Lower leg skin (tissue), 4 donors: ENCODE results near the gene VAV2. TPM values are rescaled to one million over a fixed set of nuclear protein-coding genes. Genes with fewer than 3 reads are reported as not detected.

ENCODE experiments used
- DNase-seq, 2 donors: peaks; one replicate each; pipeline ENCODE4 v3.0.0-alpha.2; 2019; ENCODE audit warnings: low spot score in 2 of 2
- H3K4me3 ChIP-seq: fragments of 200-600 bp; sonication (generic); 2 replicates; pipeline ENCODE4 v1.5.1; 2017; ENCODE audit warnings: mild to moderate bottlenecking, low read depth; ENCODE audit not compliant: poor library complexity, severe bottlenecking
- POLR2A ChIP-seq, 2 donors: fragments of 450-650 bp; IDR thresholded peaks; one replicate each; pipeline ENCODE4 v1.6.1; 2016 to 2017; ENCODE audit warnings: antibody characterized with exemption in 2 of 2, mild to moderate bottlenecking in 1 of 2, moderate library complexity in 1 of 2
- WGBS, 2 donors: methylation state at CpG; one replicate each; pipeline ENCODE4 v1.1.5; 2018; 5-methylcytosine and 5-hydroxymethylcytosine counted together
- intact Hi-C: fragments of 100-400 bp; cut with DNase I; formaldehyde crosslinking; loops from one replicate; pipeline ENCODE4 v1.15.0; 2023; ENCODE audit warnings: low total_unique reads
- total RNA-seq, 4 donors: library from RNA; depleted of rRNA; stranded (reverse); fragments of >200 nt; gene quantifications; one replicate each; pipeline ENCODE4 v1.1.0, GENCODE V29; 2016
- TF ChIP-seq, protein P1 (sequence below), 3 donors: fragments of 450-650 bp; IDR thresholded peaks; one replicate each; pipeline ENCODE4 v1.5.1; 2016; ENCODE audit warnings: antibody characterized with exemption in 3 of 3, mild to moderate bottlenecking in 3 of 3, moderate library complexity in 2 of 3

VAV2 gene
- total RNA-seq, 4 donors from 2014 or later, result 6.8 to 9.1 (median 7.5) TPM

DNA sequence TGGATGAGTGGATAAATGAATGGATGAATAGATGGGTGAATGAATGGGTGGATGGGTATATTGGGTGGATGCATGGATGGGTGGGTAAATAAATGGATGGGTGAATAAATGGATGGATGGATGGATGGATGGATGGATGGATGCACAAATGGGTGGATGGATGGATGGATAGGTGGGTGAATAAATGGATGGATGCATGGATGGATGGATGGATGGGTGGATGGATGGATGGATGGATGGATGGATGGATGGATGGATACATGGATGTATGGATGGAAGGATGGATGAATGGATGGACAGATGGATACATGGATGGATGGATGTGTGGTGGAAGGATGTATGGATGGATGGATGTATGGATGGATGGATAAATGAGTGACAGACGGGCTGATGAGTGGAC lies 140.4 kb downstream of the VAV2 start:
- intact Hi-C loops, result no loop called here
- no peak for DNase-seq
- 90 to 97% methylated on average over 1 of the region's 1 CpG for WGBS, 2 donors
- no peak overlapping the region for H3K4me3 ChIP-seq
- TF ChIP-seq POLR2A (IDR thresholded peaks at IDR 0.05), result no peak
- TF ChIP-seq, protein P1, sequence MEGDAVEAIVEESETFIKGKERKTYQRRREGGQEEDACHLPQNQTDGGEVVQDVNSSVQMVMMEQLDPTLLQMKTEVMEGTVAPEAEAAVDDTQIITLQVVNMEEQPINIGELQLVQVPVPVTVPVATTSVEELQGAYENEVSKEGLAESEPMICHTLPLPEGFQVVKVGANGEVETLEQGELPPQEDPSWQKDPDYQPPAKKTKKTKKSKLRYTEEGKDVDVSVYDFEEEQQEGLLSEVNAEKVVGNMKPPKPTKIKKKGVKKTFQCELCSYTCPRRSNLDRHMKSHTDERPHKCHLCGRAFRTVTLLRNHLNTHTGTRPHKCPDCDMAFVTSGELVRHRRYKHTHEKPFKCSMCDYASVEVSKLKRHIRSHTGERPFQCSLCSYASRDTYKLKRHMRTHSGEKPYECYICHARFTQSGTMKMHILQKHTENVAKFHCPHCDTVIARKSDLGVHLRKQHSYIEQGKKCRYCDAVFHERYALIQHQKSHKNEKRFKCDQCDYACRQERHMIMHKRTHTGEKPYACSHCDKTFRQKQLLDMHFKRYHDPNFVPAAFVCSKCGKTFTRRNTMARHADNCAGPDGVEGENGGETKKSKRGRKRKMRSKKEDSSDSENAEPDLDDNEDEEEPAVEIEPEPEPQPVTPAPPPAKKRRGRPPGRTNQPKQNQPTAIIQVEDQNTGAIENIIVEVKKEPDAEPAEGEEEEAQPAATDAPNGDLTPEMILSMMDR (IDR thresholded peaks at IDR 0.05), result no peak

DNA sequence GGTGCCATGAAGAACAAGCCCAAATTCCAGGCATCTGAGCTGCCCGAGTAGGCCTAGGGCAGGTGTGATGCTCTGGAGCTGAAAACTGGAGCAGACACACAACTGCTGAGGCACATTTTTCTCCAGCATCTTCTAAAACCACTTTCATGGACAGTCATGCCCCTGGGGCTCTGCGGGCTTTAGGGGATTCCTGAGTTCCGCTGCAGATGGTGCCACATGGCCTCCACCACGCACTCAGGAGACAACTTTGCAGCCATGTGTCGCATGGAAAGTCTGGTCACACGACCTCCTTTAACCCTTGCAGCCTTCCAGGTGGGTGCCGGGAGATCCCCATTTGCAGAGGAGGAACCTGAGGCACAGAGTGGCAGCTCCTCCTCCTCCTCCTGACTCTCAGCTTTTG lies 141.2 kb downstream of the VAV2 start:
- intact Hi-C loops, result no loop called here
- TF ChIP-seq, protein P1 (IDR thresholded peaks at IDR 0.05), result no peak
- TF ChIP-seq POLR2A (IDR thresholded peaks at IDR 0.05), result no peak
- WGBS, 2 donors, result 83 to 95% methylated on average over 7 of the region's 7 CpGs
- DNase-seq, result no peak
- H3K4me3 ChIP-seq, result no peak overlapping the region

DNA sequence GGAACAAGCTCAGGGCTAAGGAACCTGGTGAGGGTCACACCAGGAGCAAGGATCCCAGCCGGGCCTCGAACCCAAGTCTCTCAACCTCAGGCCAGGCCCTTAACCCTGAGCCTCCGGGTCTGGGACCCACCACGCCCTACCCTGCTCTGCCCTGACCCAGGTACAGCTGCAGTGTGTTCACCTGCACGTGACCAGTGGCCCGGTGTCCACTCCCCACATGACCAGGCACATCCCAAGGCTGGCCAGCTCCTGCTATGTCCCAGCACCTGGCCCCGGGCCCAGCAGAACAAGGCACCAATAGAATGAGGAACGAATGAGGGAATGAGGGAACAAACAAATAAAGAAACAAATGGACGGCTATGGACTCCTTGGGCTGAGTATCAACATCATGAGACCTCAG lies 142.0 kb downstream of the VAV2 start:
- no peak for DNase-seq
- no peak for TF ChIP-seq POLR2A (IDR thresholded peaks at IDR 0.05)
- TF ChIP-seq, protein P1 (IDR thresholded peaks at IDR 0.05), result no peak
- no peak overlapping the region for H3K4me3 ChIP-seq
- WGBS, 2 donors, result 94 to 95% methylated on average over 9 of the region's 9 CpGs
- intact Hi-C loops, result no loop called here

DNA sequence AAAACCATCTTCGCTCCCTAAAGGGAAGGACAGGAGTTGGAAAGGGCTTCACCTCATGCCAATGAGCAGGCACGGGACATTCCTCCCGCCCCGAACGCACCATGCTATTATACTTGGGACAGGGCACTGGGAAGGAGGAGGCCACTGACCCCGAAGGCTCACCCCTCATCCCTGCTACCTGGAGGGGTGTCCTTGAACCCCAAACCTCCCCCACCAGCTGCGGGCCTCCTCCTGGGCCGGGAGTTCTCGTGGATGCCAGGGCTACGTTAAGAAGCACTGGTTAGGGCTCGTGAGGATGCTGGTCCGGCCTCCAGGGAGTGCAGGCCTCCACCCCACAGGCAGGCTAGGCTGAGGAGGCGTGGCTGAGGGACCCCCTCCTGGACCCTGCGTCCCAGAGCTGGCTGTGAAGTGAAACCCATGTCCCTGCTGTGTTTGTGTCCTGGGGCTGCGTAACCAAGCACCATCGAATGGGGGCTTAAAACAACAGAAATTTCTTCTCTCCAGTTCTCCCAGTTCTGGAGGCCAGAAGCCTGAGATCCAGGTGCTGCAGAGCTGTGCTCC lies 142.9 kb downstream of the VAV2 start:
- no peak for DNase-seq
- H3K4me3 ChIP-seq, result no peak overlapping the region
- TF ChIP-seq, protein P1 (IDR thresholded peaks at IDR 0.05), result no peak
- no peak for TF ChIP-seq POLR2A (IDR thresholded peaks at IDR 0.05)
- intact Hi-C loops, result no loop called here
- WGBS, 2 donors, result 88 to 92% methylated on average over 16 of the region's 16 CpGs

DNA sequence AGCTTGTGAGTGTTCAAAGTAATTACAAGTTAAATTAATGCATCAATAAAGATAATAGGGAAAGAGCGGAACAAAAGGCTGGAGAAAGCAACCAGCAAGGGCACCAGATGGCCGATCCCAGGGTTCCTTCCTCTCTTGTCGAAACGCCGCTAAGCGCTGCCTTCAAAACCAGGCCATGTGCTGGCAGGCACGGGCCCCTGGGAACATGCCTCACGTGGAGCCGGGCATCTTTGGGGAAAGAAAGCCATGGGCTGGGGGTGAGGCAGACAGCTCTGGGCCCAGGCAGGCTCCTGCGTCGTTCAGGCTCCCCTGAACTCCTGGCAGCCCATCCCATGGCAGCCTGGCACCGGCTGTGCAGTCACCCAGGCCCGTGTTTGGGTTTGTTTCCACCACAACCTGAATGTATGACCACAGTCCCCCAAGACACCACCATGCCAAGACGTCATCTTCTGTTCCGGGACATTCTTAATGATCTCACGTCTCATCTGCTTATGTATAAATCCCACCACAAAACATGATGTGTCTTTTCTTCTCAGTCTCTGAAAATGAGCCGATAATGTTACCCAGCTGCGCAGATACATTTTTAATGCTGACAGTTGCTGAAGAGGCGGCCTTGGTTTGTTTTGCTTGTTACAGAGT lies 143.5 kb downstream of the VAV2 start:
- TF ChIP-seq, protein P1 (IDR thresholded peaks at IDR 0.05), result no peak
- no peak for TF ChIP-seq POLR2A (IDR thresholded peaks at IDR 0.05)
- DNase-seq, result no peak
- intact Hi-C loops, result no loop called here
- H3K4me3 ChIP-seq, result no peak overlapping the region
- 87 to 92% methylated on average over 19 of the region's 19 CpGs for WGBS, 2 donors
